Thyroid gland (tissue), 4 donors: ENCODE results near the gene ARNT2.

Experiments used
- POLR2A ChIP-seq, 2 donors: fragments of 450-650 bp; IDR thresholded peaks; one replicate each; pipeline ENCODE4 v1.6.1; 2017; ENCODE audit warnings: antibody characterized with exemption in 2 of 2, mild to moderate bottlenecking in 2 of 2, moderate library complexity in 1 of 2
- TF ChIP-seq, protein P1 (sequence below), 6 experiments: fragments of 200-600 bp in 3 of 6; fragments of 450-650 bp in 3 of 6; sonication (generic) in 3 of 6; IDR thresholded peaks; one replicate each; pipeline ENCODE4 v1.5.1; 2016 to 2019; ENCODE audit warnings: antibody characterized with exemption in 6 of 6, mild to moderate bottlenecking in 2 of 6, inconsistent platforms in 1 of 6, moderate library complexity in 1 of 6

DNA sequence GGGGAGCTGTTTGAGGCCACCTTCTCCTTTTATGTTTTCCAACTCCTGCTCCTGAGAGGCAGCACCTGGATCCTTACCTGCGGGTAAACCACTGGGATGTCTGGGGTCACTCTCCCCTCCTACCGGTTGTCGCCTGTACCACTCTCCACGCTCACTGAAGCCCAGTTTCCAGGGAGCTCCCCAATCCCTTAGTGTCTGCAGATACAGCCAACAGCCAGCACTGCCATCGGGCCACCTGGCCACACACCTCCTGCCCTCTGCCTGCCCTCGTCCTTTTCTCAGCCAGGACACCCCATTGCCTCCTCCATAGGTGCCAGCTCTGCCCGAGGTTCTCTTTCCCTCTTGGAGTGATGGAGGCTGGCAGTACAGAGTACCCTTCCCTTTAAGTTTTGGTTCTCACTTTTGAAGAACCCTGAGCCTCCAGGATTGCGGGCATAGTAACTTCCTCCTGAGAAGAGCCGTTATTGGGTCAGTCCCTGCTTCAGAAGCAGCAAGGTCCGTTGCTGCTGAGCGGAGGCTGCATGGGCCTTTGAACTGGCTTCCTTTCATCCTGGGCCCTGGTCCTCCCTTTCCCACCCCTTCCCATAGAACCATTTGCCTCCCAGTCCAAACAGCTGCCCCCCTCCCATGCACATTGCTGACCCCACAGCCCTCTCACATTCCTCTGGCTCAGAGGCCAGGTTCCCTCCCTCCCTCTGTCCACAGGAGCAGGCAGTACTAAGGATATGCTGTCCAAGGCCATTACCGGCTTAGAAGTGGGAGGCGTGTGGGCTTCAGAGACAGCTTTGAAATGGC is 30.9 kb downstream of the ARNT2 start:
- TF ChIP-seq, protein P1, sequence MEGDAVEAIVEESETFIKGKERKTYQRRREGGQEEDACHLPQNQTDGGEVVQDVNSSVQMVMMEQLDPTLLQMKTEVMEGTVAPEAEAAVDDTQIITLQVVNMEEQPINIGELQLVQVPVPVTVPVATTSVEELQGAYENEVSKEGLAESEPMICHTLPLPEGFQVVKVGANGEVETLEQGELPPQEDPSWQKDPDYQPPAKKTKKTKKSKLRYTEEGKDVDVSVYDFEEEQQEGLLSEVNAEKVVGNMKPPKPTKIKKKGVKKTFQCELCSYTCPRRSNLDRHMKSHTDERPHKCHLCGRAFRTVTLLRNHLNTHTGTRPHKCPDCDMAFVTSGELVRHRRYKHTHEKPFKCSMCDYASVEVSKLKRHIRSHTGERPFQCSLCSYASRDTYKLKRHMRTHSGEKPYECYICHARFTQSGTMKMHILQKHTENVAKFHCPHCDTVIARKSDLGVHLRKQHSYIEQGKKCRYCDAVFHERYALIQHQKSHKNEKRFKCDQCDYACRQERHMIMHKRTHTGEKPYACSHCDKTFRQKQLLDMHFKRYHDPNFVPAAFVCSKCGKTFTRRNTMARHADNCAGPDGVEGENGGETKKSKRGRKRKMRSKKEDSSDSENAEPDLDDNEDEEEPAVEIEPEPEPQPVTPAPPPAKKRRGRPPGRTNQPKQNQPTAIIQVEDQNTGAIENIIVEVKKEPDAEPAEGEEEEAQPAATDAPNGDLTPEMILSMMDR (IDR thresholded peaks at IDR 0.05): no peak
- TF ChIP-seq POLR2A (IDR thresholded peaks at IDR 0.05): no peak
